Tibial nerve (tissue), 4 donors: ENCODE measurements around the gene ZMYND8. TPM values are rescaled to one million over a fixed set of nuclear protein-coding genes. Genes with fewer than 3 reads are reported as not detected.

Experiments
- DNase-seq, 2 donors: peaks; one replicate each; pipeline ENCODE4 v3.0.0-alpha.2; 2019; ENCODE audit warnings: low spot score in 2 of 2
- H3K27ac ChIP-seq, 4 donors: fragments of 200-600 bp; sonication (generic) in 3 of 4; one replicate each; pipeline ENCODE4 v1.5.1; 2017 to 2019; ENCODE audit warnings: mild to moderate bottlenecking in 1 of 4
- H3K27me3 ChIP-seq, 2 donors: fragments of 200-600 bp; sonication (generic) in 1 of 2; one replicate each; pipeline versions ENCODE4 v1.5.1 to v1.6.0; 2017 to 2019
- H3K36me3 ChIP-seq, 3 donors: fragments of 200-600 bp; sonication (generic); one replicate each; pipeline ENCODE4 v1.5.1; 2018 to 2019
- H3K4me1 ChIP-seq, 4 donors: fragments of 200-600 bp; sonication (generic) in 3 of 4; one replicate each; pipeline ENCODE4 v1.5.1; 2017 to 2019
- H3K4me3 ChIP-seq, 4 donors: fragments of 200-600 bp; sonication (generic) in 3 of 4; one replicate each; pipeline ENCODE4 v1.5.1; 2017 to 2019; ENCODE audit warnings: mild to moderate bottlenecking in 1 of 4, moderate library complexity in 1 of 4
- H3K9me3 ChIP-seq, 4 donors: fragments of 200-600 bp; sonication (generic) in 3 of 4; one replicate each; pipeline ENCODE4 v1.5.1; 2017 to 2019
- CTCF ChIP-seq, 5 experiments: fragments of 200-600 bp in 3 of 5; fragments of 450-650 bp in 2 of 5; sonication (generic) in 3 of 5; IDR thresholded peaks; one replicate each; pipeline ENCODE4 v1.5.1; 2016 to 2019; ENCODE audit warnings: antibody characterized with exemption in 5 of 5, mild to moderate bottlenecking in 3 of 5, moderate library complexity in 2 of 5
- EP300 ChIP-seq, 2 donors: sonication (generic); formaldehyde crosslinking; IDR thresholded peaks; one replicate each; pipeline ENCODE4 v1.6.1; 2017; ENCODE audit warnings: antibody characterized with exemption in 2 of 2, mild to moderate bottlenecking in 1 of 2
- POLR2A ChIP-seq, 2 donors: fragments of 450-650 bp; IDR thresholded peaks; one replicate each; pipeline ENCODE4 v1.6.1; 2017; ENCODE audit warnings: antibody characterized with exemption in 2 of 2, mild to moderate bottlenecking in 2 of 2, moderate library complexity in 2 of 2
- WGBS, 2 donors: methylation state at CpG; one replicate each; pipeline ENCODE4 v1.1.5; 2018; 5-methylcytosine and 5-hydroxymethylcytosine counted together
- total RNA-seq, 4 donors: library from RNA; depleted of rRNA; stranded (reverse); fragments of >200 nt; gene quantifications; one replicate each; pipeline ENCODE4 v1.1.0, GENCODE V29; 2016

The ZMYND8 gene
- total RNA-seq, 4 donors from 2014 or later = 45.3 to 69.9 (median 49.8) TPM

DNA sequence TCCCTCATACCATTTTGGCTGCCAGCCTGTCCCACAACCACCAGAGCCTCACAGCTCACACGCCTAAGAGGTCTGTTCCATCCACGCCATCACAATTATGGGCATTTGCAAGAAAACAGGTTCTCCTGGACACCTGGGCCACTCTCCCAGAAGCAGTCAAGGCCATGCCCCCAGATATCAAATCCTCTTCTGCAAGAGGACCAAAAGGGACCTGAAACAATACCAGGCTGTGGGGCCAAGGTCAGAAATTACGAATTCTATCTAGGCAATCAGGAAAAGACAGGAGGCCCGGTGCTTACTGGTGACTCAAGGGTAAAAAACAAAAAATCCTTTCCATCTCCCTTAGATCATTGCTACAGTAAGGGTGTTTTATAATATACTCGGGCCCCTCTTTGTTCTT is 69.8 kb downstream of the ZMYND8 start:
- Histone ChIP-seq H3K4me1 (no peaks in the 10 kb centered on the region), H3K4me3 (no peak overlapping the region), H3K27ac (no peak overlapping the region), H3K9me3 (no peaks in the 10 kb centered on the region), H3K27me3 (no peaks in the 10 kb centered on the region), H3K36me3 (peaks cover 0 to 96% (median 38%) of the 10 kb centered on the region in 3 donors)
- WGBS, 2 donors = 87 to 90% methylated on average over 5 of the region's 5 CpGs
- no peak for DNase-seq
- TF ChIP-seq EP300 (IDR thresholded peaks at IDR 0.05) (no peak), POLR2A (IDR thresholded peaks at IDR 0.05) (no peak), CTCF (IDR thresholded peaks at IDR 0.05) (no peak)

GRCh38 chr20:47285189-47285588 is 71.3 kb downstream of the ZMYND8 start:
- no peak overlapping the region for H3K4me3 ChIP-seq
- no peaks in the 10 kb centered on the region for H3K27me3 ChIP-seq
- WGBS, 2 donors = 91 to 96% methylated on average over 4 of the region's 4 CpGs
- no peak overlapping the region for H3K27ac ChIP-seq
- no peaks in the 10 kb centered on the region for H3K4me1 ChIP-seq
- no peak for TF ChIP-seq CTCF (IDR thresholded peaks at IDR 0.05)
- TF ChIP-seq EP300 (IDR thresholded peaks at IDR 0.05) = no peak
- no peak for TF ChIP-seq POLR2A (IDR thresholded peaks at IDR 0.05)
- H3K9me3 ChIP-seq = no peaks in the 10 kb centered on the region
- peaks cover 0 to 96% (median 31%) of the 10 kb centered on the region in 3 donors for H3K36me3 ChIP-seq
- DNase-seq = no peak

DNA sequence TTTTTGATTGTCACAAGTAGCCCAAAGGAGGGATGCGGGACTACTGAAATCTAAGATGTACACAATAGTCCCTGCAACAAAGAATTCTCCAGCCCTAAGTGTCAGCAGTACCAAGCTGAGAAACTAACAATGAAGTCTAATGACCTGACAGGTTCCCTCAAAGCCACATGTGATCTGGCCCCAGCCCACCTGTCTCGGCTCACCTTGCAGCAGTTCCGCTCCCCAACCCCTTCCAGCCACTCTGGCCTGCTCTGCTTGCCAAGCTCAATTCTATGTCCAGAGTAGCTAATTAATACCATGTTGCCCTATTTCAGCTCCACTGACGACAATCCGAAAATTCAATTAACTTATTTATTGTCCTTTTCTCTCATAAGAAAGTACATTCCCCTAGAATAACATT is 72.1 kb downstream of the ZMYND8 start:
- no peak for DNase-seq
- H3K36me3 ChIP-seq = peaks cover 0 to 97% (median 26%) of the 10 kb centered on the region in 3 donors
- no peak overlapping the region for H3K4me3 ChIP-seq
- no peaks in the 10 kb centered on the region for H3K4me1 ChIP-seq
- H3K27ac ChIP-seq = no peak overlapping the region
- TF ChIP-seq CTCF (IDR thresholded peaks at IDR 0.05) (no peak), POLR2A (IDR thresholded peaks at IDR 0.05) (no peak), EP300 (IDR thresholded peaks at IDR 0.05) (no peak)
- no peaks in the 10 kb centered on the region for H3K9me3 ChIP-seq
- H3K27me3 ChIP-seq = no peaks in the 10 kb centered on the region
- WGBS, 2 donors = 96 to 97% methylated on average over 5 of the region's 5 CpGs

DNA sequence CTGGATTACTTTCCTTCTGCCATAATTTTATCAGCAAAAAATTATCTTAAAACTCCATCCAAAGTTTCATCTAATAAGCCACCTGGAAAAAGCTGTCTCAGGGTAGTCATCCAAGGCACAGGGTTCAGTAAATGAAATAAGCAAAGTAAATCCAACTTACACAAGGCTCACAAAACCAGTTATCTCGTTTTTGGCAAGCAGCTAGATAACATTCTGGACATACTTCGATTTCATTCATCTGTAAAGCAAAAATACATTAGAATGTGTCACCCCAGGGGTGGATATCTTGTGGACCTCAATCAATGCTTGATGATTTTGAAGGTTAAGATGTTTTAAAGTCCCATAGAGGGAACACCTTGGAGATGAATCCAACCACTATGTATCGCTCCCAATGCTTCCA is 73.1 kb downstream of the ZMYND8 start:
- H3K27ac ChIP-seq = no peak overlapping the region
- H3K27me3 ChIP-seq = no peaks in the 10 kb centered on the region
- no peak overlapping the region for H3K4me3 ChIP-seq
- no peak for DNase-seq
- 80 to 83% methylated on average over 3 of the region's 3 CpGs for WGBS, 2 donors
- H3K36me3 ChIP-seq = peaks cover 0 to 99% (median 18%) of the 10 kb centered on the region in 3 donors
- no peaks in the 10 kb centered on the region for H3K9me3 ChIP-seq
- TF ChIP-seq EP300 (IDR thresholded peaks at IDR 0.05) = no peak
- no peak for TF ChIP-seq POLR2A (IDR thresholded peaks at IDR 0.05)
- TF ChIP-seq CTCF (IDR thresholded peaks at IDR 0.05) = no peak
- no peaks in the 10 kb centered on the region for H3K4me1 ChIP-seq

GRCh38 chr20:47282864-47283263 is 73.6 kb downstream of the ZMYND8 start:
- H3K9me3 ChIP-seq = no peaks in the 10 kb centered on the region
- H3K27me3 ChIP-seq = no peaks in the 10 kb centered on the region
- H3K27ac ChIP-seq = no peak overlapping the region
- H3K4me3 ChIP-seq = no peak overlapping the region
- TF ChIP-seq POLR2A (IDR thresholded peaks at IDR 0.05) = no peak
- no peak for TF ChIP-seq CTCF (IDR thresholded peaks at IDR 0.05)
- TF ChIP-seq EP300 (IDR thresholded peaks at IDR 0.05) = no peak
- DNase-seq = no peak
- no peaks in the 10 kb centered on the region for H3K4me1 ChIP-seq
- 96 to 98% methylated on average over 2 of the region's 2 CpGs for WGBS, 2 donors
- H3K36me3 ChIP-seq = peaks cover 0 to 99% (median 18%) of the 10 kb centered on the region in 3 donors
